ENCODE data around the gene IGHMBP2.

- TF ChIP-seq CTCF (IDR thresholded peaks at IDR 0.05) (no peak), POLR2A (IDR thresholded peaks at IDR 0.05) (no peak), POLR2AphosphoS5 (IDR thresholded peaks at IDR 0.05) (no peak), EP300 (IDR thresholded peaks at IDR 0.05) (no peak)
Measured at GRCh38 chr11:68934666-68935065, 31.0 kb downstream of the IGHMBP2 start.

Data from suprapubic skin (tissue), 4 donors.